CD8-positive, alpha-beta memory T cell (primary cell): ENCODE data around the gene NR6A1. TPM values are rescaled to one million over a fixed set of nuclear protein-coding genes. Genes with fewer than 3 reads are reported as not detected.

Source experiments
- CTCF ChIA-PET: fragments of 350-600 bp; sonication (Branson Sonifier 250); formaldehyde crosslinking; loops from one replicate; lab custom pipeline; 2021; ENCODE audit warnings: antibody characterized with exemption; lab: Charles Lee
- POLR2A ChIA-PET: fragments of 350-600 bp; sonication (Branson Sonifier 250); formaldehyde crosslinking; loops from one replicate; lab custom pipeline; 2021; ENCODE audit warnings: antibody characterized with exemption; lab: Charles Lee
- DNase-seq, 5 donors: peaks; one replicate each; pipeline versions ENCODE4 v3.0.0 to v3.0.0-alpha.2; 2020 to 2022; ENCODE audit warnings: mixed read lengths in 1 of 5
- H3K27ac ChIP-seq: one replicate; pipeline ENCODE4 v1.7.0; 2013; ENCODE audit warnings: low read depth, mild to moderate bottlenecking, low read length, moderate library complexity
- H3K27me3 ChIP-seq: 2 replicates; pipeline ENCODE4 v1.7.0; 2013; ENCODE audit warnings: low read length, mild to moderate bottlenecking; ENCODE audit not compliant: insufficient read depth, poor library complexity, severe bottlenecking
- H3K36me3 ChIP-seq: 2 replicates; pipeline ENCODE4 v1.7.0; 2013; ENCODE audit warnings: mild to moderate bottlenecking, low read length, moderate library complexity; ENCODE audit not compliant: insufficient read depth
- H3K4me1 ChIP-seq: 2 replicates; pipeline ENCODE4 v1.7.0; 2013; ENCODE audit warnings: mild to moderate bottlenecking, low read length, moderate library complexity; ENCODE audit not compliant: insufficient read depth
- H3K4me3 ChIP-seq: 2 replicates; pipeline ENCODE4 v1.7.0; 2013; ENCODE audit warnings: mild to moderate bottlenecking, low read length
- H3K9me3 ChIP-seq: 2 replicates; pipeline ENCODE4 v1.7.0; 2013; ENCODE audit warnings: mild to moderate bottlenecking, low read length
- H3K27ac Mint-ChIP-seq, 8 donors: one replicate each; pipeline ENCODE4 v1.8.0; 2020 to 2021; ENCODE audit warnings: mixed read lengths in 8 of 8, mild to moderate bottlenecking in 6 of 8, inconsistent platforms in 3 of 8, moderate library complexity in 3 of 8
- H3K27me3 Mint-ChIP-seq, 2 donors: one replicate each; pipeline ENCODE4 v1.8.0; 2020 to 2021; ENCODE audit warnings: mixed read lengths in 2 of 2, mild to moderate bottlenecking in 1 of 2, moderate library complexity in 1 of 2
- H3K36me3 Mint-ChIP-seq, 3 donors: one replicate each; pipeline ENCODE4 v1.8.0; 2020 to 2021; ENCODE audit warnings: mixed read lengths in 3 of 3, inconsistent platforms in 1 of 3, mild to moderate bottlenecking in 1 of 3
- H3K4me1 Mint-ChIP-seq, 3 donors: one replicate each; pipeline ENCODE4 v1.8.0; 2020 to 2021; ENCODE audit warnings: mixed read lengths in 3 of 3, inconsistent platforms in 1 of 3, mild to moderate bottlenecking in 1 of 3
- H3K4me3 Mint-ChIP-seq, 7 donors: one replicate each; pipeline ENCODE4 v1.8.0; 2020 to 2021; ENCODE audit warnings: mixed read lengths in 7 of 7, mild to moderate bottlenecking in 6 of 7, moderate library complexity in 4 of 7, inconsistent platforms in 2 of 7
- H3K9me3 Mint-ChIP-seq, 5 donors: one replicate each; pipeline ENCODE4 v1.8.0; 2020 to 2022; ENCODE audit warnings: mixed read lengths in 5 of 5, mild to moderate bottlenecking in 3 of 5, moderate library complexity in 2 of 5, inconsistent platforms in 1 of 5
- polyA plus RNA-seq: library from polyadenylated mRNA; unstranded; fragments of 300-500 nt; fragmentation: Illumina TruSeq; gene quantifications from one replicate; pipeline ENCODE4 v1.2.3, GENCODE V29; 2021
- total RNA-seq, 2 experiments: library from RNA; stranded (reverse); gene quantifications; one replicate each; pipeline ENCODE4 v1.2.3, GENCODE V29; 2021

The NR6A1 gene
- total and polyA plus RNA-seq, 3 experiments from 2014 or later: 2.4 to 3.0 TPM; not detected in 1

GRCh38 chr9:124599121-124599795 lies 171.9 kb downstream of the NR6A1 start:
- no peaks in the 10 kb centered on the region for H3K4me1 ChIP-seq
- Mint-ChIP-seq H3K4me1 (no peaks in the 10 kb centered on the region), H3K4me3 (peak overlapping the region in 1 of 7 donors; percentile 23), H3K36me3 (no peaks in the 10 kb centered on the region), H3K27ac (no peak overlapping the region), H3K27me3 (peaks cover 8 to 43% of the 10 kb centered on the region in 2 donors), H3K9me3 (peaks cover 0 to 2% (median 0%) of the 10 kb centered on the region in 5 donors)
- POLR2A ChIA-PET: no interaction called here
- H3K9me3 ChIP-seq: no peaks in the 10 kb centered on the region
- no peak for DNase-seq
- no peak overlapping the region for H3K4me3 ChIP-seq
- no peak overlapping the region for H3K27ac ChIP-seq
- peaks cover 5% of the 10 kb centered on the region for H3K27me3 ChIP-seq
- CTCF ChIA-PET: interaction anchor here (0.7 kb wide), 1 partner anchor 69 kb away, joined by 3 read pairs; no protein-coding TSS in a partner anchor
- H3K36me3 ChIP-seq: no peaks in the 10 kb centered on the region

- no peak overlapping the region for H3K27ac ChIP-seq
- no peaks in the 10 kb centered on the region for H3K4me1 ChIP-seq
- H3K4me3 Mint-ChIP-seq: no peak overlapping the region
- peaks cover 5% of the 10 kb centered on the region for H3K27me3 ChIP-seq
- CTCF ChIA-PET: no interaction called here
- H3K36me3 Mint-ChIP-seq: no peaks in the 10 kb centered on the region
- POLR2A ChIA-PET: no interaction called here
- peaks cover 0 to 2% (median 0%) of the 10 kb centered on the region in 5 donors for H3K9me3 Mint-ChIP-seq
- peaks cover 8 to 52% of the 10 kb centered on the region in 2 donors for H3K27me3 Mint-ChIP-seq
- no peaks in the 10 kb centered on the region for H3K4me1 Mint-ChIP-seq
- H3K36me3 ChIP-seq: no peaks in the 10 kb centered on the region
- no peak overlapping the region for H3K4me3 ChIP-seq
- no peak overlapping the region for H3K27ac Mint-ChIP-seq
- H3K9me3 ChIP-seq: no peaks in the 10 kb centered on the region
- DNase-seq: no peak
Observed at GRCh38 chr9:124598048-124598447, 173.1 kb downstream of the NR6A1 start.

DNA sequence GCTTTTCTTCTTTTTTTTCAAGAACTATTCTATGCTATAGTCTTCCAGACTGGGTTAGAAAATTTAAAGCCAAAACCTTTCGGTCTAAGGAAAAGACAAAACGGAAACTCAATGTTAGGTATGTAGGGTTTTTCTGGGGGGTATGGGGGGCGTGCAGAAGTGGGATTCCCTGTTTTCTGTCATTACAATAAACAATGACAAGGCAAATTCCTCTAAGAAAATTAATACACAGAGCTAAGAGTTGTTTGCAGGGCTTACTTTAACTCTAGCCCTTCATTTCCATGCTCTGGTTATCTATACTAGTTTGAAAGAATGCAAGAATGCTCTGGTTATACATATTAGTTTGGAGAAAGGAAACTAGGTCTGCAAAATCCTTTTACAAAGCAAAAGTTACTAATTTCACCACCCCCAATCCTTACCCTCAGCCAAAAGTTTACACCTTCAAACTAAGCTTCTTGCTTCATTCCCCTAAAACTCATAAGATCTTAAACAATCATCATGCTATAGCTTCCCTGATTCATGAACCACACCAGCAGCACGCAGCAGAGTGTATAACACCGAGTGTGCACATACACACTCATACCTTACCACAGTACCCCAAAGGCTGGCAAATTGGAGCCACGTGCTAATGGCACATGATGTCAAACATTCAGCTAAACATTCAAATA lies 174.8 kb downstream of the NR6A1 start:
- Mint-ChIP-seq H3K27ac (no peak overlapping the region), H3K36me3 (no peaks in the 10 kb centered on the region), H3K4me3 (no peak overlapping the region), H3K9me3 (peaks cover 0 to 2% (median 0%) of the 10 kb centered on the region in 5 donors), H3K4me1 (no peaks in the 10 kb centered on the region), H3K27me3 (peaks cover 8 to 64% of the 10 kb centered on the region in 2 donors)
- Histone ChIP-seq H3K36me3 (no peaks in the 10 kb centered on the region), H3K27ac (no peak overlapping the region), H3K27me3 (peaks cover 5% of the 10 kb centered on the region), H3K9me3 (no peaks in the 10 kb centered on the region), H3K4me3 (no peak overlapping the region), H3K4me1 (no peaks in the 10 kb centered on the region)
- ChIA-PET POLR2A (no interaction called here), CTCF (no interaction called here)
- no peak for DNase-seq

- no peaks in the 10 kb centered on the region for H3K36me3 ChIP-seq
- H3K4me3 ChIP-seq: no peak overlapping the region
- no peak overlapping the region for H3K27ac ChIP-seq
- peaks cover 5% of the 10 kb centered on the region for H3K27me3 ChIP-seq
- peaks cover 11 to 68% of the 10 kb centered on the region in 2 donors for H3K27me3 Mint-ChIP-seq
- peaks cover 0 to 2% (median 0%) of the 10 kb centered on the region in 5 donors for H3K9me3 Mint-ChIP-seq
- no peaks in the 10 kb centered on the region for H3K4me1 ChIP-seq
- H3K9me3 ChIP-seq: no peaks in the 10 kb centered on the region
- POLR2A ChIA-PET: no interaction called here
- CTCF ChIA-PET: no interaction called here
- no peak overlapping the region for H3K27ac Mint-ChIP-seq
- H3K36me3 Mint-ChIP-seq: no peaks in the 10 kb centered on the region
- no peak for DNase-seq
- H3K4me1 Mint-ChIP-seq: no peaks in the 10 kb centered on the region
- H3K4me3 Mint-ChIP-seq: no peak overlapping the region
Observed at GRCh38 chr9:124595743-124596142, 175.4 kb downstream of the NR6A1 start.

DNA sequence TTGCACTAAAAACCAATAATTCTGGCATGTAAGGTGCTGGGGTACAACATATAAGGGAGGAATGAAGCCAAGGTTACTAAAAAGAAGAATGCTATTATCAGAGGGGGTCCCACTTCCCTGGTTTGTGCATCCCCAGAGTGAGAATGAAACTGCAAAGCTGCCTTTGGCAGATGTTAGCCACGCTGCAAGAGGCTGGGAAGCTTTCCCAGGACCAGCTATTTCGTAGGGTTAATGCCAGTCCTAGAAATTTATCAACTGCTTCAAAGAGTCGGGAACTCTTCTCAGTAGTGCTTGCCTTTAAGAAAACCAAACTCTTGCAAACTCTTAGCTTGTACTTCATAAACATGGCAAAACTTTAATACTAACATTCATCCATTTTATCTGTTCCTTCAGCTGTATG lies 176.4 kb downstream of the NR6A1 start:
- POLR2A ChIA-PET: no interaction called here
- H3K36me3 Mint-ChIP-seq: no peaks in the 10 kb centered on the region

GRCh38 chr9:124594225-124594624 lies 176.9 kb downstream of the NR6A1 start:
- Mint-ChIP-seq H3K36me3 (no peaks in the 10 kb centered on the region), H3K4me1 (no peaks in the 10 kb centered on the region), H3K27me3 (peaks cover 8 to 61% of the 10 kb centered on the region in 2 donors), H3K27ac (no peak overlapping the region), H3K4me3 (no peak overlapping the region), H3K9me3 (no peaks in the 10 kb centered on the region)
- no peaks in the 10 kb centered on the region for H3K36me3 ChIP-seq
- H3K4me3 ChIP-seq: no peak overlapping the region
- CTCF ChIA-PET: no interaction called here
- H3K27me3 ChIP-seq: peaks cover 5% of the 10 kb centered on the region
- no peak overlapping the region for H3K27ac ChIP-seq
- no peaks in the 10 kb centered on the region for H3K4me1 ChIP-seq
- POLR2A ChIA-PET: no interaction called here
- H3K9me3 ChIP-seq: no peaks in the 10 kb centered on the region
- no peak for DNase-seq

More for the DNA sequence above, 176.4 kb downstream of the NR6A1 start:
- no peak for DNase-seq
- no peaks in the 10 kb centered on the region for H3K4me1 Mint-ChIP-seq
- no peaks in the 10 kb centered on the region for H3K4me1 ChIP-seq
- no peak overlapping the region for H3K27ac Mint-ChIP-seq
- no peak overlapping the region for H3K27ac ChIP-seq
- CTCF ChIA-PET: no interaction called here
- H3K4me3 ChIP-seq: no peak overlapping the region
- no peaks in the 10 kb centered on the region for H3K36me3 ChIP-seq
- peaks cover 8 to 61% of the 10 kb centered on the region in 2 donors for H3K27me3 Mint-ChIP-seq
- H3K9me3 ChIP-seq: no peaks in the 10 kb centered on the region
- no peaks in the 10 kb centered on the region for H3K9me3 Mint-ChIP-seq
- H3K4me3 Mint-ChIP-seq: no peak overlapping the region
- H3K27me3 ChIP-seq: peaks cover 5% of the 10 kb centered on the region

DNA sequence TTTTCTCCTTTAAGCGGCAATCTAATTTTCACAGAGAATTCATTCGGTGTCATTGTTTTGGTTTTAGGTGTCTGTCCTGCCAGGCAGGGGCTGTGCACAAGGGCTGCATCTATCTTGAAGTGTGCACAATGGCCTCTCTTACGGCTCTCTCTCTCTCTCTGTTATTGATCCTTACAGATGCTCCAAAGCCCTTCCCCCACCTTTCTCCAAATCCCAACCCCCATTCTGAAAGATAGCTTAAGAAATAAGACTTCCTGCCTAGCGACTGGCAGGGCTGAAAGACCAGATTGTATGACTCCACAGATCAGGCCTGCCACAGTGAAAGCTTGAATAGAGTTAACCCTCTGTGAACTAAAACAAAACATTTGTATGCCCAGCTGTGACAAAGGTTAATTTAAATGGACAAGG lies 177.5 kb downstream of the NR6A1 start:
- no peak overlapping the region for H3K4me3 Mint-ChIP-seq
- H3K27me3 Mint-ChIP-seq: peaks cover 6 to 59% of the 10 kb centered on the region in 2 donors
- no peaks in the 10 kb centered on the region for H3K4me1 ChIP-seq
- no peak overlapping the region for H3K4me3 ChIP-seq
- no peaks in the 10 kb centered on the region for H3K9me3 ChIP-seq
- H3K36me3 ChIP-seq: no peaks in the 10 kb centered on the region
- H3K36me3 Mint-ChIP-seq: no peaks in the 10 kb centered on the region
- peaks cover 5% of the 10 kb centered on the region for H3K27me3 ChIP-seq
- no peaks in the 10 kb centered on the region for H3K4me1 Mint-ChIP-seq
- no peaks in the 10 kb centered on the region for H3K9me3 Mint-ChIP-seq
- H3K27ac ChIP-seq: no peak overlapping the region
- ChIA-PET CTCF (no interaction called here), POLR2A (no interaction called here)
- no peak overlapping the region for H3K27ac Mint-ChIP-seq
- DNase-seq: no peak

GRCh38 chr9:124593200-124593599 lies 177.9 kb downstream of the NR6A1 start:
- no peak overlapping the region for H3K27ac ChIP-seq
- H3K9me3 Mint-ChIP-seq: no peaks in the 10 kb centered on the region
- no peaks in the 10 kb centered on the region for H3K36me3 Mint-ChIP-seq
- H3K4me3 ChIP-seq: no peak overlapping the region
- ChIA-PET CTCF (no interaction called here), POLR2A (no interaction called here)
- no peaks in the 10 kb centered on the region for H3K4me1 Mint-ChIP-seq
- no peak overlapping the region for H3K4me3 Mint-ChIP-seq
- peaks cover 5% of the 10 kb centered on the region for H3K27me3 ChIP-seq
- H3K36me3 ChIP-seq: no peaks in the 10 kb centered on the region
- H3K4me1 ChIP-seq: no peaks in the 10 kb centered on the region
- peaks cover 6 to 57% of the 10 kb centered on the region in 2 donors for H3K27me3 Mint-ChIP-seq
- no peak for DNase-seq
- H3K9me3 ChIP-seq: no peaks in the 10 kb centered on the region
- H3K27ac Mint-ChIP-seq: no peak overlapping the region
